Left ventricle myocardium superior (tissue), 1 donor: ENCODE data around the gene WNK3. TPM values are rescaled to one million over a fixed set of nuclear protein-coding genes. Genes with fewer than 3 reads are reported as not detected.

ENCODE experiments used
- ATAC-seq: fragments of 200-7000 bp; cut with Tn5 transposase; one replicate; pipeline ENCODE4 v1.9.1; 2020; ENCODE audit warnings: mild to moderate bottlenecking, moderate library complexity
- DNase-seq: peaks from one replicate; pipeline ENCODE4 v3.0.0-alpha.2; 2020
- intact Hi-C: fragments of 100-400 bp; cut with micrococcal nuclease; formaldehyde crosslinking; loops from one replicate; pipeline ENCODE4 v1.11.0; 2022
- total RNA-seq: library from RNA; stranded (reverse); fragmentation: NEBNext Ultra II Directional; extraction: Animal tissue kit (Norgen Biotek cat#: 25700); gene quantifications from one replicate; pipeline ENCODE4 v1.2.1, GENCODE V29; 2021
- donor health status: DM: no; HTN: yes; CAD: no; lungs with severe emphysema.

Gene WNK3
- total RNA-seq, 1 donor from 2014 or later, result 0.92 TPM

- intact Hi-C loops, result no loop called here
- DNase-seq, result no peak
- ATAC-seq, result no peak
Measured at GRCh38 chrX:54178100-54178940, 179.5 kb downstream of the WNK3 start.

- DNase-seq, result no peak
- no peak for ATAC-seq
- intact Hi-C loops, result no loop called here
Measured at GRCh38 chrX:54177306-54177705, 180.5 kb downstream of the WNK3 start.

DNA sequence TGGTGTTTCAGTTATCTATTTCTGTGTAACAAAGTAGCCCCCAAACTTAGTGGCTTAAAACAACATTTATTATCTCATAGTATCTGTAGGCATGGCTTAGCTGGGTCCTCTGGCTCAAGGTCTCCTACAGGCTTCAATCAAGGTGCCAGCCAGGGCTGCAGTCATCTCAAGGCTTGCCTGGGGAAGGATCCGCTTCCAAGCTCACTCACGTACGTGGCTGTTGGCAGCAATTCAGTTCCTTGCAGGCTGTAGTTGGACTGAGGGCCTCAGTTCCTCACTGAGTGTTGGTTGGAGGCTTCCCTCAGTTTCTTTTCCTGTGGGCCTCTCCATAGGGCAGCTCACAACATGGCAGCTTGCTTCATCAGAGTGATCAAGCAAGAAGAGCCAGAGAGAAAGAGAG is 184.1 kb downstream of the WNK3 start:
- intact Hi-C loops, result no loop called here
- DNase-seq, result no peak
- ATAC-seq, result no peak

DNA sequence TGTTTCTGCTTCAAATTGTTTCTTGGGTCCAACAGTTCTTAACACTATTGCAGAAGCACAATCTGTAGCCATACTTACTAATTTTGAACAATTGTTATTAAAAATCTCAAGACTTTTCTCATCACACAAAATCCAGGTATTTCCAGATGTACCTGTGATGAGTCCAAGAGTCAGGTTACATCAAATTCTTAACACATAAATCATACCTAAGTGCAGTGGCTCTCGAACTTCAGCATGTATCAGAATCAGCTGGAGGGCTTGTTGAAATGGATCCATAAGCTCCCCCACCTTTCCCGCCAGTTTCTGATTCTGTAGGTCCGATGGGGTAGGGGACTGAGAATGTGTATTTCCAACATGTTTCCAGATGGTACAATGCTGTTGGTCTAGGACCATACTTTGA is 185.4 kb downstream of the WNK3 start:
- no peak for ATAC-seq
- intact Hi-C loops, result no loop called here
- no peak for DNase-seq

DNA sequence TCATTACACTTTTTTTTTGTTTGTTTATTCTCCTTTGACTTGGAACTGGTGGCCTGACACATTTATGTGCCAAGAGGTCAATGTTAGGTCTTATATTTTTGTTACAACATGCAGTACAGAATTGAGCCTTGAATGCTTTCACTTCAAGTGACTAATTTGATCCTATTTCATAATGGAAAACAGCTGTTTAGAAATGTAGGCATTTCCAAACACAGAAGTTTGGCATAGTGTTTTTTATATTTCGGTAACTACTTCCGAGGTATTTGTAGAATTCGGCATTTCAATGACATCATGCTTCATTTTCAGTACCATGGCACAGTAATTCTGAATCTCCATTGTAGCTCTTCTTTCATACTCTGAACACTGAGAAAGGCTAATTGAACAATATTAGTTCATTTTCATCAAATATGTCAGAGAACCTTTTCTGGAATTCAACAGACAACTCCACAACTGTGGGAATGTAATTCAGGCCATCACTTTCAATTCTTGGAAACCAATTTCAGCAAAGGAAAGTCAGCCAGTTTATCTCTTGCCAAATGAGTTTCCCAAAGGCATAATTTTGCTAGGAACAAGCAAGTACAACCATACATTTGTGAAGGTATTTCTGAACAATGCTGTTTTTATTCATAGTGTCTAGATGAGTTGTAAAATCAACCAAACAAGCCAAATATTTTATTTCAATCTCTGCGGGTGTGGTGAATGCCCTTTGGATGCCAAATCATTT is 186.2 kb downstream of the WNK3 start:
- no peak for DNase-seq
- intact Hi-C loops, result no loop called here
- no peak for ATAC-seq

DNA sequence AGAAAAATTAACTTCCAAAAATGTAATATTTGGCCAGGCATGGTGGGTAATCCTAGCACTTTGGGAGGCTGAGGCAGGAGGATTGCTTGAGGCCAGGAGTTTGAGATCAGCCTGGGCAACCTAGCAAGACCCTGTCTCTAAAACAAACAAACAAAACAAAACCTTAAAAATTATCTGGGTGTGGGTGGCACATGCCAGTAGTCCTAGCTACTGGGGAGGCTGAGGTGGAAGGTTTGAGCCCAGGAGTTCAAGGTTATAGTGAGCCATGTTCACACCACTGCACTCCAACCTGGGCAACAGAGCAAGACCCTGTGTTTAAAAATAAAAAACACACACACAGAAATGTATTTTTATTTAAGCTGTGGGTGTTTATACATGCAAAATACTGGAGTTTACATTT is 186.8 kb downstream of the WNK3 start:
- intact Hi-C loops, result no loop called here
- ATAC-seq (no peak), DNase-seq (no peak)

DNA sequence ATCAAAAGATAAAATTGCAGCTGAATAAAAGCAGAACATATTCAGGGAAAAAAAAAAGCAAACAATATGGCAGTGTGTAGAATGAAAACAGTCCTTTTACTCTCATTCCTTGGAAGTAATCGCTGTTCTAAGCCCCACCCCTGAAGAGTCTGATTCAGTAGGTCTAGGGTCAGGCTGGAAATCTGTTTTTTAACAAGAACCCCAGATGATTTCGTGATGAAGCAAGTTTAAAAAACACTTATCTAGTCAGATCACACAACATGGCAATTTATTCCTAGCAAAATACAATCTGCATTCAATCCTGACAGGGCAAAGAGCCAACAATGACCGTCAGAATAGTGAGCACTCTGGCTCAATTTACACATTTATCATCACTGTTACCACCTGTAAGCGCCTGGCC is 190.9 kb downstream of the WNK3 start:
- ATAC-seq (no peak), DNase-seq (no peak)
- intact Hi-C loops, result no loop called here

DNA sequence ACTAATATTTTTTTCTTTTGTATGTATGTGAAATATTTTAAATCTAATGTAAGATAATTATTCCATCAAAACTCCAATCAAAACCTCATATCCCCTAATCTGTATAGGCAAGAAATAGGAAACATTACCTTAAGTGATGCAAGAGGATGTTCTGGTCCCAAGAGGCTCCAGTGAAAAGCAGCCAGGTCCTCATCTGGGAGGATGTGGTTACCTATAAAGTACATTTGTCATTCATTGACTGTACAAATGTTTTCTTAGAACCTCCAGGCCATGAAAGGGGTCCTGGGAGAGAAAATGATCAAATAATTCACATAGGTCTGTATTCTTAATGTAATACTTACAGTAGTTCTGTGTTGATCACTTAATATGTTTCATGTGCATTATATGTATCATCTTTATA is 200.3 kb downstream of the WNK3 start:
- ATAC-seq, result no peak
- intact Hi-C loops, result no loop called here
- DNase-seq, result no peak

Other genes starting within 250 kb of the WNK3 start
- 5.6 TPM for gene FAM120C, start 174.8 kb downstream of the WNK3 start, total RNA-seq
- gene TSR2, start 82.4 kb upstream of the WNK3 start, total RNA-seq, result 39.7 TPM
- gene FGD1, start 138.2 kb upstream of the WNK3 start, total RNA-seq, result 6.3 TPM
- 19.9 TPM for gene GNL3L, start 172.2 kb upstream of the WNK3 start, total RNA-seq